Mesenchymal stem cell (in vitro differentiated cells and primary cell): ENCODE data around the gene URM1.

ENCODE experiments used
- DNase-seq: peaks from one replicate; pipeline ENCODE4 v3.0.0-alpha.2; 2013
- H2AFZ ChIP-seq: one replicate; pipeline ENCODE4 v1.6.1; 2013; ENCODE audit warnings: low read depth, mild to moderate bottlenecking, control low read depth, inconsistent platforms, low read length, moderate library complexity
- H2AK5ac ChIP-seq: 2 replicates; pipeline ENCODE4 v1.6.1; 2013; ENCODE audit warnings: low read length, moderate library complexity, mild to moderate bottlenecking, inconsistent platforms; ENCODE audit not compliant: severe bottlenecking
- H2BK120ac ChIP-seq: one replicate; pipeline ENCODE4 v1.6.1; 2013; ENCODE audit warnings: low read depth, mild to moderate bottlenecking, inconsistent platforms, low read length, moderate library complexity
- H2BK12ac ChIP-seq, 2 experiments: one replicate each; pipeline ENCODE4 v1.6.1; 2013; ENCODE audit warnings: inconsistent platforms in 2 of 2, low read length in 2 of 2, mild to moderate bottlenecking in 2 of 2, moderate library complexity in 2 of 2, control low read depth in 1 of 2
- H2BK15ac ChIP-seq: one replicate; pipeline ENCODE4 v1.6.1; 2013; ENCODE audit warnings: mild to moderate bottlenecking, low read depth, inconsistent platforms; ENCODE audit not compliant: poor library complexity, severe bottlenecking
- H2BK5ac ChIP-seq: 2 replicates; pipeline ENCODE4 v1.6.1; 2013; ENCODE audit warnings: low read depth, mild to moderate bottlenecking, low read length, control low read depth, inconsistent platforms; ENCODE audit not compliant: poor library complexity, severe bottlenecking
- H3K14ac ChIP-seq, 2 experiments: one replicate each; pipeline ENCODE4 v1.6.1; 2013; ENCODE audit warnings: inconsistent platforms in 2 of 2, low read length in 2 of 2, control low read depth in 1 of 2, mild to moderate bottlenecking in 1 of 2, moderate library complexity in 1 of 2
- H3K18ac ChIP-seq, 2 experiments: one replicate each; pipeline ENCODE4 v1.6.1; 2013; ENCODE audit warnings: inconsistent platforms in 2 of 2, low read length in 2 of 2, control low read depth in 1 of 2, low read depth in 1 of 2, mild to moderate bottlenecking in 1 of 2
- H3K23ac ChIP-seq, 2 experiments: one replicate each; pipeline ENCODE4 v1.6.1; 2013; ENCODE audit warnings: inconsistent platforms in 2 of 2, low read length in 2 of 2, mild to moderate bottlenecking in 2 of 2, moderate library complexity in 2 of 2, control low read depth in 1 of 2
- H3K27ac ChIP-seq: 2 replicates; pipeline ENCODE4 v1.5.1; 2013; ENCODE audit warnings: mild to moderate bottlenecking, moderate library complexity, low read length, control low read depth, inconsistent platforms; ENCODE audit not compliant: poor library complexity, severe bottlenecking
- H3K27me3 ChIP-seq, 2 experiments: 2 replicates each; pipeline versions ENCODE4 v1.6.1 to v1.7.0; 2013; ENCODE audit warnings: low read length in 2 of 2, mild to moderate bottlenecking in 2 of 2, moderate library complexity in 2 of 2, control low read depth in 1 of 2, inconsistent platforms in 1 of 2; ENCODE audit not compliant: control insufficient read depth in 1 of 2, insufficient read depth in 1 of 2
- H3K36me3 ChIP-seq, 2 experiments: 2 replicates each; pipeline versions ENCODE4 v1.6.1 to v1.7.0; 2013; ENCODE audit warnings: low read length in 2 of 2, control low read depth in 1 of 2, inconsistent platforms in 1 of 2, low read depth in 1 of 2, mild to moderate bottlenecking in 1 of 2; ENCODE audit not compliant: insufficient read depth in 2 of 2, control insufficient read depth in 1 of 2
- H3K4ac ChIP-seq, 2 experiments: one replicate each; pipeline ENCODE4 v1.6.1; 2013; ENCODE audit warnings: inconsistent platforms in 2 of 2, low read length in 2 of 2, mild to moderate bottlenecking in 2 of 2, moderate library complexity in 2 of 2, control low read depth in 1 of 2, low read depth in 1 of 2
- H3K4me1 ChIP-seq: 2 replicates; pipeline ENCODE4 v1.6.1; 2013; ENCODE audit warnings: low read depth, low read length, control low read depth; ENCODE audit not compliant: control insufficient read depth, insufficient read depth
- H3K4me2 ChIP-seq: 2 replicates; pipeline ENCODE4 v1.6.1; 2013; ENCODE audit warnings: low read length, mild to moderate bottlenecking, inconsistent platforms; ENCODE audit not compliant: poor library complexity, severe bottlenecking
- H3K4me3 ChIP-seq, 2 experiments: 2 replicates each; pipeline versions ENCODE4 v1.5.1 to v1.7.0; 2013; ENCODE audit warnings: low read length in 2 of 2, mild to moderate bottlenecking in 2 of 2, control low read depth in 1 of 2, low read depth in 1 of 2; ENCODE audit not compliant: insufficient read depth in 1 of 2
- H3K79me1 ChIP-seq: replicated peaks from 2 replicates; pipeline ENCODE4 v1.6.1; 2013; ENCODE audit warnings: mild to moderate bottlenecking, control low read depth, low read length, inconsistent platforms; ENCODE audit not compliant: poor library complexity, severe bottlenecking
- H3K9ac ChIP-seq: 2 replicates; pipeline ENCODE4 v1.7.0; 2013; ENCODE audit warnings: mild to moderate bottlenecking, low read length, moderate library complexity
- H3K9me3 ChIP-seq: 2 replicates; pipeline ENCODE4 v1.7.0; 2013; ENCODE audit warnings: mild to moderate bottlenecking, low read length; ENCODE audit not compliant: control insufficient read depth
- H4K8ac ChIP-seq: one replicate; pipeline ENCODE4 v1.6.1; 2013; ENCODE audit warnings: inconsistent platforms, mild to moderate bottlenecking, low read length, moderate library complexity
- H4K91ac ChIP-seq: one replicate; pipeline ENCODE4 v1.6.1; 2013; ENCODE audit warnings: mild to moderate bottlenecking, low read length, inconsistent platforms
- WGBS: methylation state at CpG from one replicate; pipeline ENCODE4 v1.1.7; 2013; ENCODE audit warnings: mixed read lengths; 5-methylcytosine and 5-hydroxymethylcytosine counted together

URM1 gene

DNA sequence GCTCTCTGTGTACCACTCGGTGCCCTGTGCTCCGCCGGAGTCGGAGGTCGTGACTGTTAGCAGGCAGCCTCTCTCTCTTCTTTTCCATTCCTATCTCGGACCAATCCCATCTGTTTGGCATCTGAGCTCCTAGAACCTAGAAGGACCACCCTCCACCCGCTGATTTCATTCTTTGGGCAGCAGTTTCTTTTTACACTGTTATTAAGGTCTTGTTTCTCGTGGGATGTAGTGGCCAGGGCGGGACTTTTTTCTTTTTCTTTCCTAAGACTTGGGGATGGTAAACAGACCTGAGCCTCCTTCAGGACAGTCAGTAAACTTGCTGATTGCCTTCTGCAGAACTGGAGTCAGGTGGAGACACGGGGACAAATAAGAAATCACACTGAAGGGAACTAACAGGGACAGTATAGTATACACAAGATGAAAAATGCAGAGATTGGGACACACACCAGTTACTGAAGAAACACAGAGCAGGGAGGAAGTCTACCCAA is 500 bp downstream of the URM1 start:
- H4K91ac ChIP-seq: peak overlapping the region; percentile 65
- peak overlapping the region; percentile 78 for H3K4me2 ChIP-seq
- peaks cover 5 to 13% of the 10 kb centered on the region in 2 experiments for H3K36me3 ChIP-seq
- H3K79me1 ChIP-seq: peaks cover 24% of the 10 kb centered on the region
- H2BK15ac ChIP-seq: peak overlapping the region; percentile 86
- DNase-seq: no peak
- H3K18ac ChIP-seq: peak overlapping the region; percentile 64 to 94
- H3K9me3 ChIP-seq: no peaks in the 10 kb centered on the region
- peak overlapping the region; percentile 89 to 94 for H3K4me3 ChIP-seq
- peak overlapping the region; percentile 87 for H2AFZ ChIP-seq
- peak overlapping the region in 1 of 2 experiments; percentile 3 for H3K4ac ChIP-seq
- H3K27me3 ChIP-seq: no peaks in the 10 kb centered on the region
- 3% methylated on average over 9 of the region's 10 CpGs for WGBS
- peak overlapping the region; percentile 94 for H4K8ac ChIP-seq
- no peak overlapping the region for H2AK5ac ChIP-seq
- no peak overlapping the region for H2BK120ac ChIP-seq
- H2BK5ac ChIP-seq: peak overlapping the region; percentile 82
- peaks cover 7% of the 10 kb centered on the region for H3K4me1 ChIP-seq
- H3K9ac ChIP-seq: peak overlapping the region; percentile 96
- peak overlapping the region in 1 of 2 experiments; percentile 16 for H3K23ac ChIP-seq
- H3K14ac ChIP-seq: peak overlapping the region in 1 of 2 experiments; percentile 6
- peak overlapping the region; percentile 93 for H3K27ac ChIP-seq
- peak overlapping the region in 1 of 2 experiments; percentile 34 for H2BK12ac ChIP-seq

DNA sequence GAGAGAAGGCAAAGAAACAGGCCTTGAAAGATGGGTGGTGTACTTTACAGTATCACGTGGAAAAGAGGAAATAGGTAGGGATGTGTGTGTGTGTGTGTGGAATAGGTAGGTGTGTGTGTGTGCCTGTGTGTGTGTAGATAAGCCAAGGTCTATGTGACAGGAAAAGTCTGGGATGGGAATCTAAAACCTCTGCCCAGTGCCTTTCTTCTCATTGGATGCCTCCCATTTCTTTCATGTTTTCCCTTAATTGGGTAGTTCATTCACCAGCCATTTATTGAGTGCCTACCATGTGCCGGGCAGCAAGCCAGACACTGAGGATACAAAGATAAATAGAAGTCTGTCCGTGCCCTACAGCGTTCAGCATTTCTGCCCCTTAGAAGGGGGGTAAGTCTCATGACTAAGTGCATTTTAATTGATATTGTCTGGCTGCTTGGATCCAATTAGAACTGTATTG is 1.0 kb downstream of the URM1 start:
- Histone ChIP-seq H2AK5ac (no peak overlapping the region), H3K14ac (no peak overlapping the region), H3K27me3 (no peaks in the 10 kb centered on the region), H3K18ac (no peak overlapping the region), H3K9me3 (no peaks in the 10 kb centered on the region), H3K36me3 (peaks cover 5 to 14% of the 10 kb centered on the region in 2 experiments), H2BK12ac (no peak overlapping the region), H4K8ac (no peak overlapping the region), H3K79me1 (peaks cover 25% of the 10 kb centered on the region), H3K4me2 (peak overlapping the region; percentile 78), H3K27ac (no peak overlapping the region), H3K4me3 (peak overlapping the region in 1 of 2 experiments; percentile 94), H2BK120ac (no peak overlapping the region), H3K4ac (no peak overlapping the region), H3K4me1 (peaks cover 8% of the 10 kb centered on the region), H2BK5ac (no peak overlapping the region), H3K9ac (peak overlapping the region; percentile 96), H2BK15ac (peak overlapping the region; percentile 54), H2AFZ (no peak overlapping the region), H3K23ac (peak overlapping the region in 1 of 2 experiments; percentile 42), H4K91ac (no peak overlapping the region)
- DNase-seq: no peak
- 76% methylated on average over 4 of the region's 4 CpGs for WGBS

DNA sequence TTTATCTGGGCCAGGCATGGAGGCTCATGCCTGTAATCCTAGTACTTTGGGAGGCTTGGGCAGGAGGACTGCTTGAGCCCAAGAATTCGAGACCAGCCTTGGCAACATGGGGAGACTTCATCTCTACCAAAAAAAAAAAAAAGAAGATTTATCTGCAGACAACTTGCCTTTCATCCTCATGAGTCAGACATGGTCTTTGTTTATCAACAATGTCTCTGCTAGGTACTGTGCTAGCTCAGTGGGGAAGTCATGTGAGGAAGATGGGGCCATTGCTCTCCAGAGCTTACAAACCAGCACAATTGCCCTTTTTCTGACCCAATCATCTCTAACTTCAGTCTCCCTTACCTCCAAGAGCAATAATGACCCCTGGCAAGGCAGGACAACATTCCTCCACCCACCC is 1.6 kb downstream of the URM1 start:
- Histone ChIP-seq H3K9me3 (no peaks in the 10 kb centered on the region), H3K4ac (no peak overlapping the region), H3K27ac (no peak overlapping the region), H3K79me1 (peaks cover 28% of the 10 kb centered on the region), H2BK12ac (no peak overlapping the region), H3K4me1 (peaks cover 8% of the 10 kb centered on the region), H2AFZ (no peak overlapping the region), H4K8ac (no peak overlapping the region), H3K14ac (no peak overlapping the region), H3K23ac (no peak overlapping the region), H2BK5ac (no peak overlapping the region), H3K36me3 (peaks cover 6 to 15% of the 10 kb centered on the region in 2 experiments), H3K4me2 (peak overlapping the region; percentile 40), H2BK120ac (no peak overlapping the region), H2BK15ac (peak overlapping the region; percentile 54), H2AK5ac (peak overlapping the region; percentile 21), H3K18ac (no peak overlapping the region), H3K27me3 (no peaks in the 10 kb centered on the region), H3K4me3 (peak overlapping the region in 1 of 2 experiments; percentile 94), H4K91ac (no peak overlapping the region), H3K9ac (peak overlapping the region; percentile 96)
- WGBS: 100% methylated on average over 1 of the region's 1 CpG
- peak; percentile 78 for DNase-seq

DNA sequence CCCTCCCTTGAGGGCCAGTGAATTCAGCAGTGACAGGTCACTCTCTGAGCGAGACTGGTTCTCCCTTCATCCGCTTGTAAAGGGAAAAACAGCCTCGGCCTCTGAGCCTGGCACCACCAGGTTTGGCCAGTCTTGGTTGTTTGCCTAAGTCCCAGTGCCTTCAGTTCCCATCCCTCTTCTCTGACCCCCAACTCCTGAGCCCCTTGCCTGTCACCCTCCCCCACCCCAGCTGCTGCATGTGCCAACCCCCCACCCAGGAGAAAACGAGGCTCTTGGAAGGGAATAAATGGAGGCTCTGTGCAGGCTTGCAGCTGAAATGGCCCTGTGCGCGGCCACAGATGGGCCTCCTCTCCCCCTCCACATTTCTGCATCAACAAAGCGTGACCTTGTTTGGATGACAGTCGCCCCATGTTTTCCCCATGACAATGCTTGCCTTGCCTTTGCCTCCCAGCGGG is 3.1 kb downstream of the URM1 start:
- WGBS: 96% methylated on average over 9 of the region's 9 CpGs
- H3K27ac ChIP-seq: no peak overlapping the region
- H3K9ac ChIP-seq: no peak overlapping the region
- no peak overlapping the region for H4K8ac ChIP-seq
- H2BK12ac ChIP-seq: no peak overlapping the region
- H4K91ac ChIP-seq: no peak overlapping the region
- no peak overlapping the region for H2BK15ac ChIP-seq
- H2BK120ac ChIP-seq: no peak overlapping the region
- H3K36me3 ChIP-seq: peaks cover 16 to 26% of the 10 kb centered on the region in 2 experiments
- H3K9me3 ChIP-seq: no peaks in the 10 kb centered on the region
- no peak overlapping the region for H2BK5ac ChIP-seq
- no peak overlapping the region for H3K4me2 ChIP-seq
- H3K27me3 ChIP-seq: no peaks in the 10 kb centered on the region
- H3K23ac ChIP-seq: no peak overlapping the region
- H3K79me1 ChIP-seq: peaks cover 33% of the 10 kb centered on the region
- no peak overlapping the region for H2AK5ac ChIP-seq
- H3K4me1 ChIP-seq: peaks cover 8% of the 10 kb centered on the region
- no peak overlapping the region for H3K4me3 ChIP-seq
- no peak for DNase-seq
- no peak overlapping the region for H3K18ac ChIP-seq
- no peak overlapping the region for H2AFZ ChIP-seq
- H3K14ac ChIP-seq: no peak overlapping the region
- no peak overlapping the region for H3K4ac ChIP-seq
